Caco-2 (cell line): Measurements from ENCODE around the gene TMEM181. TPM values are rescaled to one million over a fixed set of nuclear protein-coding genes. Genes with fewer than 3 reads are reported as not detected.

Source experiments
- BruUV-seq: library from RNA; stranded (reverse); fragments of 400-500 nt; replicated peaks from 2 replicates; lab custom pipeline; 2021; lab: Mats Ljungman, UMichigan
- CTCF ChIA-PET: fragments of 300-600 bp; sonication (Branson Sonifier 250); formaldehyde crosslinking; loops from one replicate; lab custom pipeline; 2022; ENCODE audit warnings: antibody characterized with exemption; lab: Charles Lee
- POLR2A ChIA-PET: fragments of 300-600 bp; sonication (Branson Sonifier 250); formaldehyde crosslinking; loops from one replicate; lab custom pipeline; 2022; ENCODE audit warnings: antibody characterized with exemption; lab: Charles Lee
- DNase-seq, 2 experiments: peaks; one replicate each; pipeline versions ENCODE4 v3.0.0 to v3.0.0-alpha.2; 2020 to 2022
- H3K27me3 ChIP-seq: replicated peaks from 2 replicates; pipeline ENCODE4 v1.6.0; 2011; ENCODE audit warnings: low read length; ENCODE audit not compliant: control insufficient read depth, insufficient read depth
- H3K36me3 ChIP-seq: 2 replicates; pipeline ENCODE4 v1.5.1; 2011; ENCODE audit warnings: low read length; ENCODE audit not compliant: control insufficient read depth, insufficient read depth
- H3K4me1 ChIP-seq: fragments of 250-450 bp; sonication (Bioruptor Pico); 2 replicates; pipeline ENCODE4 v1.5.1; 2020; ENCODE audit warnings: mild to moderate bottlenecking
- H3K4me3 ChIP-seq: 2 replicates; pipeline ENCODE4 v1.5.1; 2011; ENCODE audit warnings: low read depth, mild to moderate bottlenecking, control low read depth, low read length
- H3K9me3 ChIP-seq: fragments of 250-450 bp; sonication (Bioruptor Pico); 2 replicates; pipeline ENCODE4 v1.5.1; 2020; ENCODE audit warnings: mild to moderate bottlenecking, moderate library complexity
- H3K27ac Mint-ChIP-seq: one replicate; pipeline ENCODE4 v1.8.0; 2022; ENCODE audit warnings: mixed read lengths; ENCODE audit not compliant: unreplicated experiment
- H3K27me3 Mint-ChIP-seq: one replicate; pipeline ENCODE4 v1.8.0; 2022; ENCODE audit warnings: mixed read lengths; ENCODE audit not compliant: insufficient read depth, unreplicated experiment
- H3K36me3 Mint-ChIP-seq: one replicate; pipeline ENCODE4 v1.8.0; 2022; ENCODE audit warnings: mild to moderate bottlenecking, mixed read lengths; ENCODE audit not compliant: insufficient read depth, unreplicated experiment
- H3K4me1 Mint-ChIP-seq: one replicate; pipeline ENCODE4 v1.8.0; 2022; ENCODE audit warnings: low read depth, mixed read lengths; ENCODE audit not compliant: unreplicated experiment
- H3K4me3 Mint-ChIP-seq: one replicate; pipeline ENCODE4 v1.8.0; 2022; ENCODE audit warnings: mild to moderate bottlenecking, moderate library complexity, mixed read lengths; ENCODE audit not compliant: unreplicated experiment
- H3K9me3 Mint-ChIP-seq: one replicate; pipeline ENCODE4 v1.8.0; 2022; ENCODE audit warnings: mixed read lengths; ENCODE audit not compliant: unreplicated experiment
- CTCF ChIP-seq, 2 experiments: fragments of 200-600 bp in 1 of 2; IDR thresholded peaks; 1 replicate in 1 of 2; 2 replicates in 1 of 2; pipeline versions ENCODE4 v1.5.1 to v1.8.0; 2011 to 2022; ENCODE audit warnings: antibody characterized with exemption in 1 of 2, control low read depth in 1 of 2, inconsistent platforms in 1 of 2, low read depth in 1 of 2, low read length in 1 of 2, mild to moderate bottlenecking in 1 of 2, moderate library complexity in 1 of 2; ENCODE audit not compliant: insufficient read depth in 1 of 2, severe bottlenecking in 1 of 2, unreplicated experiment in 1 of 2
- intact Hi-C: fragments of 100-400 bp; cut with micrococcal nuclease; formaldehyde crosslinking; loops from one replicate; pipeline ENCODE4 v1.10.0; 2022; ENCODE audit not compliant: unreplicated experiment
- total RNA-seq: library from RNA; stranded (reverse); gene quantifications from 2 replicates; pipeline ENCODE4 v1.2.3, GENCODE V29; 2022

TMEM181 gene
- total RNA-seq, 1 experiment from 2014 or later, result 26.7 TPM

- H3K4me1 ChIP-seq, result no peaks in the 10 kb centered on the region
- ChIA-PET CTCF (interaction anchor here (0.5 kb wide), 1 partner anchor 382 kb away, joined by 3 read pairs; no protein-coding TSS in a partner anchor), POLR2A (interaction anchor here (0.6 kb wide), 1 partner anchor 1976 kb away, joined by 3 read pairs; no protein-coding TSS in a partner anchor)
- Mint-ChIP-seq H3K9me3 (no peaks in the 10 kb centered on the region), H3K27ac (no peak overlapping the region), H3K4me1 (peaks cover 6% of the 10 kb centered on the region), H3K4me3 (no peak overlapping the region), H3K27me3 (no peaks in the 10 kb centered on the region), H3K36me3 (peaks cover 49% of the 10 kb centered on the region)
- no peak for DNase-seq
- no peaks in the 10 kb centered on the region for H3K27me3 ChIP-seq
- H3K4me3 ChIP-seq, result no peak overlapping the region
- intact Hi-C loops, result loop anchor here (5.0 kb wide), 1 partner anchor 63 kb away; no protein-coding TSS in a partner anchor
- BruUV-seq, result no TSS peak
- no peaks in the 10 kb centered on the region for H3K36me3 ChIP-seq
- no peaks in the 10 kb centered on the region for H3K9me3 ChIP-seq
- TF ChIP-seq CTCF (IDR thresholded peaks at IDR 0.05; ENCODE audit: insufficient read depth in 1 of 2, low read depth in 1 of 2, low read length in 1 of 2, severe bottlenecking in 1 of 2, unreplicated experiment in 1 of 2), result no peak
These were observed 44.9 kb upstream of the TMEM181 start for GRCh38 chr6:158514991-158515390.

- H3K4me3 Mint-ChIP-seq, result no peak overlapping the region
- no peak overlapping the region for H3K27ac Mint-ChIP-seq
- ChIA-PET POLR2A (no interaction called here), CTCF (no interaction called here)
- Histone ChIP-seq H3K27me3 (no peaks in the 10 kb centered on the region), H3K36me3 (no peaks in the 10 kb centered on the region), H3K4me3 (no peak overlapping the region), H3K9me3 (no peaks in the 10 kb centered on the region), H3K4me1 (no peaks in the 10 kb centered on the region)
- peaks cover 46% of the 10 kb centered on the region for H3K36me3 Mint-ChIP-seq
- no peak for DNase-seq
- H3K9me3 Mint-ChIP-seq, result no peaks in the 10 kb centered on the region
- H3K4me1 Mint-ChIP-seq, result peaks cover 6% of the 10 kb centered on the region
- no peak for TF ChIP-seq CTCF (IDR thresholded peaks at IDR 0.05; ENCODE audit: insufficient read depth in 1 of 2, low read depth in 1 of 2, low read length in 1 of 2, severe bottlenecking in 1 of 2, unreplicated experiment in 1 of 2)
- H3K27me3 Mint-ChIP-seq, result no peaks in the 10 kb centered on the region
- intact Hi-C loops, result loop anchor here (5.0 kb wide), 1 partner anchor 64 kb away; no protein-coding TSS in a partner anchor
- BruUV-seq, result no TSS peak
These were observed 43.8 kb upstream of the TMEM181 start for GRCh38 chr6:158516098-158516497.

GRCh38 chr6:158517038-158517437 lies 42.9 kb upstream of the TMEM181 start:
- Mint-ChIP-seq H3K4me3 (no peak overlapping the region), H3K27me3 (no peaks in the 10 kb centered on the region), H3K9me3 (no peaks in the 10 kb centered on the region), H3K4me1 (peaks cover 6% of the 10 kb centered on the region), H3K27ac (no peak overlapping the region), H3K36me3 (peaks cover 38% of the 10 kb centered on the region)
- DNase-seq, result no peak
- no peak for TF ChIP-seq CTCF (IDR thresholded peaks at IDR 0.05; ENCODE audit: insufficient read depth in 1 of 2, low read depth in 1 of 2, low read length in 1 of 2, severe bottlenecking in 1 of 2, unreplicated experiment in 1 of 2)
- ChIA-PET POLR2A (no interaction called here), CTCF (no interaction called here)
- Histone ChIP-seq H3K4me1 (no peaks in the 10 kb centered on the region), H3K36me3 (no peaks in the 10 kb centered on the region), H3K9me3 (no peaks in the 10 kb centered on the region), H3K27me3 (no peaks in the 10 kb centered on the region), H3K4me3 (no peak overlapping the region)
- no TSS peak for BruUV-seq
- intact Hi-C loops, result loop anchor here (5.0 kb wide), 1 partner anchor 65 kb away; no protein-coding TSS in a partner anchor
